GM12878 (cell line): ENCODE measurements around the gene SLC43A1. TPM values are rescaled to one million over a fixed set of nuclear protein-coding genes. Genes with fewer than 3 reads are reported as not detected.
"Not testable (repeated sequence)": the region's sequence is repeated elsewhere in the genome, so short reads cannot be mapped to it uniquely, and the experiment has no call there.

Experiments used
- ATAC-seq: fragments of 200-7000 bp; cut with Tn5 transposase; 3 replicates; pipeline ENCODE4 v1.9.1; 2020; ENCODE audit warnings: mild to moderate bottlenecking, moderate library complexity
- BruUV-seq: library from RNA; stranded (reverse); fragments of 400-500 nt; replicated peaks from 2 replicates; lab custom pipeline; 2021; lab: Mats Ljungman, UMichigan
- CTCF ChIA-PET: fragments of 300-600 bp; sonication (Branson Sonifier 250); formaldehyde crosslinking; extraction: SDS; loops from one replicate; lab custom pipeline; 2021; ENCODE audit warnings: inconsistent platforms; lab: Yijun Ruan, JAX
- POLR2A ChIA-PET: fragments of 350-600 bp; formaldehyde crosslinking; extraction: SDS; loops from one replicate; lab custom pipeline; 2021; ENCODE audit warnings: inconsistent platforms; lab: Charles Lee
- RAD21 ChIA-PET: fragments of 300-600 bp; sonication (Branson Sonifier 250); formaldehyde crosslinking; loops from one replicate; lab custom pipeline; 2023; ENCODE audit warnings: antibody characterized with exemption; ENCODE audit not compliant: unreplicated experiment; lab: Charles Lee
- SMC1A ChIA-PET: fragments of 300-600 bp; sonication (Branson Sonifier 250); formaldehyde crosslinking; loops from one replicate; lab custom pipeline; 2023; ENCODE audit not compliant: unreplicated experiment, uncharacterized antibody; lab: Charles Lee
- DNase-seq: peaks from one replicate; pipeline ENCODE4 v3.0.0-alpha.2; 2011; ENCODE audit warnings: low read depth, low spot score
- FAIRE-seq: peaks from 3 replicates; lab custom pipeline; 2011; peaks lifted over from hg19 to GRCh38; lab: Jason Lieb, UNC
- H2AFZ ChIP-seq: 2 replicates; pipeline ENCODE4 v1.6.0; 2011; ENCODE audit warnings: low read depth, low read length, control low read depth; ENCODE audit not compliant: control insufficient read depth
- H3K27ac ChIP-seq: 2 replicates; pipeline ENCODE4 v1.5.1; 2011; ENCODE audit warnings: control low read depth; ENCODE audit not compliant: control insufficient read depth, insufficient read depth
- H3K27me3 ChIP-seq, 2 experiments: replicated peaks in 1 of 2; 2 replicates each; pipeline versions ENCODE4 v1.6.0 to v1.6.1; 2011; ENCODE audit warnings: low read length in 1 of 2; ENCODE audit not compliant: control insufficient read depth in 2 of 2, insufficient read depth in 2 of 2
- H3K36me3 ChIP-seq, 2 experiments: 2 replicates each; pipeline ENCODE4 v1.5.1; 2011; ENCODE audit warnings: low read length in 1 of 2; ENCODE audit not compliant: control insufficient read depth in 2 of 2, insufficient read depth in 2 of 2
- H3K4me1 ChIP-seq: 2 replicates; pipeline ENCODE4 v1.6.1; 2011; ENCODE audit warnings: mild to moderate bottlenecking, low read length, moderate library complexity, mixed read lengths; ENCODE audit not compliant: control insufficient read depth, insufficient read depth
- H3K4me2 ChIP-seq: 2 replicates; pipeline ENCODE4 v1.6.0; 2011; ENCODE audit warnings: control low read depth; ENCODE audit not compliant: control insufficient read depth, insufficient read depth
- H3K4me3 ChIP-seq: fragments of 200-600 bp; sonication (generic); 2 replicates; pipeline ENCODE4 v1.5.1; 2016
- H3K79me2 ChIP-seq: 2 replicates; pipeline ENCODE4 v1.6.0; 2011; ENCODE audit warnings: low read length; ENCODE audit not compliant: control insufficient read depth, insufficient read depth
- H3K9ac ChIP-seq: 2 replicates; pipeline ENCODE4 v1.8.0; 2011; ENCODE audit warnings: low read length, control low read depth, mixed read lengths; ENCODE audit not compliant: control insufficient read depth, insufficient read depth
- H3K9me3 ChIP-seq: replicated peaks from 3 replicates; pipeline ENCODE4 v1.5.1; 2011; ENCODE audit warnings: mild to moderate bottlenecking, low read length; ENCODE audit not compliant: control insufficient read depth, insufficient read depth
- H4K20me1 ChIP-seq: 2 replicates; pipeline ENCODE4 v1.6.0; 2011; ENCODE audit not compliant: control insufficient read depth, insufficient read depth
- CHD2 ChIP-seq: IDR thresholded peaks from 2 replicates; pipeline ENCODE4 v1.6.1; 2011; ENCODE audit warnings: low read depth, low read length, improper control_type of control experiment, borderline replicate concordance
- MEF2B ChIP-seq: fragments of 450-650 bp; IDR thresholded peaks from 2 replicates; pipeline ENCODE4 v1.6.1; 2018; ENCODE audit warnings: mild to moderate bottlenecking, moderate library complexity; ENCODE audit not compliant: partially characterized antibody, poor library complexity, severe bottlenecking
- NBN ChIP-seq: fragments of 450-650 bp; IDR thresholded peaks from 2 replicates; pipeline ENCODE4 v1.6.1; 2016
- NFYA ChIP-seq: IDR thresholded peaks from 2 replicates; pipeline ENCODE4 v1.6.1; 2011; ENCODE audit warnings: low read depth, mild to moderate bottlenecking, low read length, improper control_type of control experiment, borderline replicate concordance
- NKRF ChIP-seq: fragments of 450-650 bp; conservative IDR thresholded peaks from 2 replicates; pipeline ENCODE4 v1.6.1; 2017; ENCODE audit warnings: mild to moderate bottlenecking, moderate library complexity
- PAX8 ChIP-seq: fragments of 450-650 bp; IDR thresholded peaks from 2 replicates; pipeline ENCODE4 v1.6.1; 2017; ENCODE audit warnings: mild to moderate bottlenecking, moderate library complexity
- RFX5 ChIP-seq: IDR thresholded peaks from 2 replicates; pipeline ENCODE4 v1.6.1; 2011; ENCODE audit warnings: low read depth, low read length, improper control_type of control experiment
- SMAD5 ChIP-seq: IDR thresholded peaks from 2 replicates; pipeline ENCODE4 v1.6.1; 2016; ENCODE audit warnings: antibody characterized with exemption, low read depth
- SMARCA5 ChIP-seq: fragments of 450-650 bp; IDR thresholded peaks from 2 replicates; pipeline ENCODE4 v1.6.1; 2017; ENCODE audit warnings: mild to moderate bottlenecking
- YY1 ChIP-seq: IDR thresholded peaks from 2 replicates; pipeline ENCODE4 v1.6.1; 2011; ENCODE audit warnings: low read depth, mild to moderate bottlenecking, low read length
- ZNF217 ChIP-seq: fragments of 450-650 bp; IDR thresholded peaks from 2 replicates; pipeline ENCODE4 v1.6.1; 2017; ENCODE audit warnings: antibody characterized with exemption, mild to moderate bottlenecking
- ZNF274 ChIP-seq: IDR thresholded peaks from one replicate; pipeline ENCODE4 v1.8.0; 2011; ENCODE audit not compliant: insufficient read length, insufficient read depth
- WGBS: methylation state at CpG from one replicate; pipeline ENCODE4 v1.1.6; 2016; ENCODE audit warnings: low lambda C conversion rate; ENCODE audit not compliant: insufficient replicate concordance, insufficient coverage; ENCODE audit errors: missing lambda C conversion rate; 5-methylcytosine and 5-hydroxymethylcytosine counted together
- in situ Hi-C: fragments of 300-500 bp; cut with MboI; formaldehyde crosslinking; loops from 9 replicates; pipeline ENCODE4 v1.14.3; 2018; ENCODE audit warnings: mixed read lengths
- intact Hi-C: fragments of 100-400 bp; cut with micrococcal nuclease; formaldehyde crosslinking; loops from one replicate; pipeline ENCODE4 v1.14.2; 2022; ENCODE audit not compliant: unreplicated experiment
- polyA plus RNA-seq, 11 experiments: library from polyadenylated mRNA; depleted of rRNA in 4 of 11; unstranded in 6 of 11; stranded (reverse) in 5 of 11; fragments of >200 nt; fragmentation: Nextera tagmentation in 4 of 11; fragmentation: Illumina TruSeq in 1 of 11; extraction: Ambion mirVana in 4 of 11; extraction: Trizol in 1 of 11; gene quantifications; 1 replicate in 1 of 11; 2 replicates in 10 of 11; pipeline versions ENCODE4 v1.2.1 to v1.2.3, GENCODE V29; 2011 to 2016; ENCODE audit warnings: inconsistent platforms in 2 of 11, missing spikeins in 2 of 11, low read depth in 1 of 11
- total RNA-seq, 4 experiments: library from RNA; depleted of rRNA in 3 of 4; stranded (reverse); fragments of >200 nt in 3 of 4; fragmentation: Illumina TruSeq in 1 of 4; extraction: Trizol in 1 of 4; gene quantifications; 2 replicates each; pipeline versions ENCODE4 v1.2.1 to v1.2.3, GENCODE V29; 2013 to 2021

Gene SLC43A1
- total and polyA plus RNA-seq, 10 of the 15 experiments (the other 5 are each of a cell fraction or from before 2014, with no cell fraction given): 1.0 to 17.8 (median 12.6) TPM

GRCh38 chr11:57536947-57537619 lies 21.6 kb upstream of the SLC43A1 start, which contains the start of gene SMTNL1:
SMTNL1 (plus strand) TSS chr11:57537595; CDS start chr11:57542643, 5,048 bp downstream.
- no peaks in the 10 kb centered on the region for H3K27me3 ChIP-seq
- no peak within 1 kb of the TSS for H3K9ac ChIP-seq
- WGBS: 71% methylated on average over 13 of the region's 14 CpGs
- SMC1A ChIA-PET: interaction anchor here (1.3 kb wide), 1 partner anchor 44 kb away, joined by 3 read pairs; no protein-coding TSS in a partner anchor
- no TSS peak for BruUV-seq
- no peaks in the 10 kb centered on the region for H4K20me1 ChIP-seq
- POLR2A ChIA-PET: interaction anchor here (0.5 kb wide), 1 partner anchor 984 kb away, joined by 4 read pairs; no protein-coding TSS in a partner anchor
- H3K36me3 ChIP-seq: no peaks in the 10 kb centered on the region; a peak in 1 of 4 replicates
- CTCF ChIA-PET: interaction anchor here (1.3 to 4.3 kb wide), 4 partner anchors 10 to 44 kb away, joined by 3 to 17 read pairs (median 6); no protein-coding TSS in a partner anchor
- H2AFZ ChIP-seq: no peak within 1 kb of the TSS
- intact Hi-C loops (no loop called here), in situ Hi-C loops (no loop called here)
- H3K4me3 ChIP-seq: no peak within 1 kb of the TSS
- RAD21 ChIA-PET: no interaction called here
- H3K27ac ChIP-seq: no peak within 1 kb of the TSS
- no peak within 1 kb of the TSS for H3K4me2 ChIP-seq
- H3K4me1 ChIP-seq: no peaks in the 10 kb centered on the region
- TF ChIP-seq SMARCA5: no peak
- no peak for TF ChIP-seq ZNF217
- TF ChIP-seq PAX8: no peak
- no peak for TF ChIP-seq SMAD5
- TF ChIP-seq NKRF: no peak
- no peak for TF ChIP-seq CHD2
- TF ChIP-seq YY1: no peak
- TF ChIP-seq MEF2B: no peak
- no peak for TF ChIP-seq NFYA
- no peak for TF ChIP-seq NBN
- no peak for TF ChIP-seq RFX5
- TF ChIP-seq ZNF274: no peak
- TF ChIP-seq, all 136 proteins: peak for 0
- Histone ChIP-seq H3K79me2 (no peaks in the 10 kb centered on the region), H3K9me3 (no peaks in the 10 kb centered on the region)
- ATAC-seq: no peak
- FAIRE-seq: no peak
- DNase-seq: no peak

GRCh38 chr11:57534449-57534848 lies 18.9 kb upstream of the SLC43A1 start:
- H4K20me1 ChIP-seq, H3K36me3 ChIP-seq, SMC1A ChIA-PET, FAIRE-seq, H3K27me3 ChIP-seq, H3K4me2 ChIP-seq, ATAC-seq, H3K4me1 ChIP-seq, intact Hi-C loops, H3K9ac ChIP-seq, H3K4me3 ChIP-seq, H3K27ac ChIP-seq, DNase-seq, BruUV-seq, H3K9me3 ChIP-seq, H2AFZ ChIP-seq: not testable (repeated sequence)
- 93% methylated on average over 7 of the region's 7 CpGs for WGBS
- POLR2A ChIA-PET: interaction anchor here (0.6 to 0.7 kb wide), 2 partner anchors 71 to 942 kb away, joined by 3 read pairs; no protein-coding TSS in a partner anchor
- CTCF ChIA-PET: interaction anchor here (1.1 to 4.3 kb wide), 3 partner anchors 30 to 41 kb away, joined by 3 to 17 read pairs (median 4); partner anchors contain the start of gene UBE2L6
- RAD21 ChIA-PET: interaction anchor here (0.7 kb wide), 1 partner anchor 107 kb away, joined by 3 read pairs; no protein-coding TSS in a partner anchor
- H3K79me2 ChIP-seq: peaks cover 12% of the 10 kb centered on the region
- in situ Hi-C loops: loop anchor here (5.0 kb wide), 1 partner anchor 187 kb away; no protein-coding TSS in a partner anchor
